ENCODE results near the gene FOXO3.

DNA sequence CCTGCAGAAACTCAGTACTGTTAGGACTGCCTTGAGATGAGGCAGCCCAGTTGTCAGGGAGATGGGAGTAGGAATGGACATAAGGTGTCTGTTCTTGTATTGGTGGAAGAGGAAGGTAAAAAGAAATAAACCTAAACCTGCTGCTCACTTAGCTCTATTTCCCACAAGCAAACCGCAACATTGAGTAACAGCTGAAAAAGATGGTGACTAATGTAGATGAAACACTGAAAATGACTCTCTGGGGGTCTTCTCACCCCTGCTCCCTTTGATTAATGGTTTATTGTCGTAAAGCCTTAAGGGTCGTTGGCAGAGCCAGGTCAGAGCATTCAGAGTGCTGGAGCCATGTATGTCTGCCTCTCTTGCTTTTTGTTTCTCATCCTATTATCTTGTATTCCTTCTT is 87.5 kb downstream of the FOXO3 start:
- TF ChIP-seq, protein P1, sequence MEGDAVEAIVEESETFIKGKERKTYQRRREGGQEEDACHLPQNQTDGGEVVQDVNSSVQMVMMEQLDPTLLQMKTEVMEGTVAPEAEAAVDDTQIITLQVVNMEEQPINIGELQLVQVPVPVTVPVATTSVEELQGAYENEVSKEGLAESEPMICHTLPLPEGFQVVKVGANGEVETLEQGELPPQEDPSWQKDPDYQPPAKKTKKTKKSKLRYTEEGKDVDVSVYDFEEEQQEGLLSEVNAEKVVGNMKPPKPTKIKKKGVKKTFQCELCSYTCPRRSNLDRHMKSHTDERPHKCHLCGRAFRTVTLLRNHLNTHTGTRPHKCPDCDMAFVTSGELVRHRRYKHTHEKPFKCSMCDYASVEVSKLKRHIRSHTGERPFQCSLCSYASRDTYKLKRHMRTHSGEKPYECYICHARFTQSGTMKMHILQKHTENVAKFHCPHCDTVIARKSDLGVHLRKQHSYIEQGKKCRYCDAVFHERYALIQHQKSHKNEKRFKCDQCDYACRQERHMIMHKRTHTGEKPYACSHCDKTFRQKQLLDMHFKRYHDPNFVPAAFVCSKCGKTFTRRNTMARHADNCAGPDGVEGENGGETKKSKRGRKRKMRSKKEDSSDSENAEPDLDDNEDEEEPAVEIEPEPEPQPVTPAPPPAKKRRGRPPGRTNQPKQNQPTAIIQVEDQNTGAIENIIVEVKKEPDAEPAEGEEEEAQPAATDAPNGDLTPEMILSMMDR (IDR thresholded peaks at IDR 0.05), result no peak
- no peak for TF ChIP-seq POLR2A (IDR thresholded peaks at IDR 0.05)

Data from right lobe of liver (tissue), 4 donors.